Mesothelial cell of epicardium (in vitro differentiated cells): ENCODE data around the gene EEA1. TPM values are rescaled to one million over a fixed set of nuclear protein-coding genes. Genes with fewer than 3 reads are reported as not detected.

ENCODE experiments used
- DNase-seq, 2 experiments: peaks; one replicate each; pipeline ENCODE4 v3.0.0; 2021; ENCODE audit warnings: low spot score in 2 of 2; ENCODE audit not compliant: unreplicated experiment in 2 of 2
- H3K27ac Mint-ChIP-seq: 2 replicates; pipeline ENCODE4 v1.8.0; 2021; ENCODE audit warnings: mixed read lengths
- H3K27me3 Mint-ChIP-seq: 2 replicates; pipeline ENCODE4 v1.8.0; 2021; ENCODE audit warnings: low read depth, mixed read lengths
- H3K36me3 Mint-ChIP-seq: 2 replicates; pipeline ENCODE4 v1.8.0; 2021; ENCODE audit warnings: mixed read lengths
- H3K4me1 Mint-ChIP-seq: 2 replicates; pipeline ENCODE4 v1.8.0; 2021; ENCODE audit warnings: mixed read lengths
- H3K4me3 Mint-ChIP-seq: 2 replicates; pipeline ENCODE4 v1.8.0; 2021; ENCODE audit warnings: mild to moderate bottlenecking, moderate library complexity, mixed read lengths
- H3K9me3 Mint-ChIP-seq: 2 replicates; pipeline ENCODE4 v1.8.0; 2021; ENCODE audit warnings: mixed read lengths
- total RNA-seq: library from RNA; stranded (reverse); gene quantifications from 3 replicates; pipeline ENCODE4 v1.2.1, GENCODE V29; 2021
- TF ChIP-seq, protein P1 (sequence below): fragments of 200-600 bp; sonication (generic); IDR thresholded peaks from one replicate; pipeline ENCODE4 v1.5.0; 2021; ENCODE audit warnings: antibody characterized with exemption; ENCODE audit not compliant: unreplicated experiment

The EEA1 gene
- total RNA-seq, 1 donor from 2014 or later = 28.3 TPM

GRCh38 chr12:92905258-92905810 lies 23.8 kb downstream of the EEA1 start:
- H3K27ac Mint-ChIP-seq = no peak overlapping the region
- DNase-seq = no peak
- TF ChIP-seq, protein P1, sequence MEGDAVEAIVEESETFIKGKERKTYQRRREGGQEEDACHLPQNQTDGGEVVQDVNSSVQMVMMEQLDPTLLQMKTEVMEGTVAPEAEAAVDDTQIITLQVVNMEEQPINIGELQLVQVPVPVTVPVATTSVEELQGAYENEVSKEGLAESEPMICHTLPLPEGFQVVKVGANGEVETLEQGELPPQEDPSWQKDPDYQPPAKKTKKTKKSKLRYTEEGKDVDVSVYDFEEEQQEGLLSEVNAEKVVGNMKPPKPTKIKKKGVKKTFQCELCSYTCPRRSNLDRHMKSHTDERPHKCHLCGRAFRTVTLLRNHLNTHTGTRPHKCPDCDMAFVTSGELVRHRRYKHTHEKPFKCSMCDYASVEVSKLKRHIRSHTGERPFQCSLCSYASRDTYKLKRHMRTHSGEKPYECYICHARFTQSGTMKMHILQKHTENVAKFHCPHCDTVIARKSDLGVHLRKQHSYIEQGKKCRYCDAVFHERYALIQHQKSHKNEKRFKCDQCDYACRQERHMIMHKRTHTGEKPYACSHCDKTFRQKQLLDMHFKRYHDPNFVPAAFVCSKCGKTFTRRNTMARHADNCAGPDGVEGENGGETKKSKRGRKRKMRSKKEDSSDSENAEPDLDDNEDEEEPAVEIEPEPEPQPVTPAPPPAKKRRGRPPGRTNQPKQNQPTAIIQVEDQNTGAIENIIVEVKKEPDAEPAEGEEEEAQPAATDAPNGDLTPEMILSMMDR = no peak
- H3K9me3 Mint-ChIP-seq = peaks cover 9% of the 10 kb centered on the region
- H3K4me3 Mint-ChIP-seq = no peak overlapping the region
- H3K27me3 Mint-ChIP-seq = no peaks in the 10 kb centered on the region
- peaks cover 15% of the 10 kb centered on the region for H3K36me3 Mint-ChIP-seq
- no peaks in the 10 kb centered on the region for H3K4me1 Mint-ChIP-seq

DNA sequence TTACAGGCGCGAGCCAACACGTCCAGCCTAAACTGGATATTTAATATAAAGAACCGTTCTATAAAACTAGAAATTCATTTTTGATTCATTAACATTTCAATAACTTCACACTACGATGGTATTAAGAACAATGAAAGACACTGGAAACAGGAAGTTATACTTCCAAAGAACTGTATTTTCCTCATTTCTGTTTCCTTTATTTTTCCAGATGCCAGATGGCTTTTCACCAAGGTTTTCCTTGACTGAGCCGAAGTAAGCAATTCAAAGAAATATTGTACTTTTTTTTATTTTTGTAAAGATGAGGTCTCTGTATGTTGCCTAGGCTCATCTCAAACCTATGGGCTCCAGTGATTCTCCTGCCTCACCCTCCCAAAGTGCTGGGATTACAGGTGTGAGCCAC lies 28.2 kb downstream of the EEA1 start:
- TF ChIP-seq, protein P1 = no peak
- DNase-seq = no peak
- peaks cover 17% of the 10 kb centered on the region for H3K36me3 Mint-ChIP-seq
- no peaks in the 10 kb centered on the region for H3K4me1 Mint-ChIP-seq
- no peaks in the 10 kb centered on the region for H3K9me3 Mint-ChIP-seq
- no peaks in the 10 kb centered on the region for H3K27me3 Mint-ChIP-seq
- H3K4me3 Mint-ChIP-seq = no peak overlapping the region
- no peak overlapping the region for H3K27ac Mint-ChIP-seq

DNA sequence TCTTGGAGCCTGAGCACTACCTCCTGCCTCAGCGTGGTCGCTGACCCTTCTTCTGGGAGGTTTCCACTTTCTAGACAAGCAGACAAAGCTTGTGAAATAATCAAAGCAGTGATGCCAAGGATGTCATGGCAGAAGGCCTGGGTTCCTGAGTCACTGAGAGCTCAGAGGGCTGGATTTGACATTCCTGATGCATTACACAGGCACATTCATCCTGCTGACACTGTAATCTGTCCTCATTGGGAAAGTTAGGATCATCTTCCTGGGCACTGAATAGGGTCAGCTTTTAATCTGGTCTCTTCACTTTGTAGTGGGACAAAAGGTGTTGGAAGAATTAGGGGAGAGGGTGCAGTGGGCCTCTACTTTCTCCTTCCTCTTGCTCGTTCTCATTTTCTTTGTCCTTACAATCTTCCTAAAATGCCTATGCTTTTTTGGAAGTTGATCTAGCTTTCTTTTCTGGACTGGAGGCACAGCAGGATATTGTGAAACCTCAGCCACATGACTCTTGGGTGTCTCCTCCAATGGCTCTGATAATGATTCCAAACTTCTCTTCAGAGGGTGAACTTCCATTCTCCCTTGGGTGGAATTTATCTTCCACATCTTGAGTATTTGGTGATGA lies 29.6 kb downstream of the EEA1 start:
- TF ChIP-seq, protein P1 = no peak
- peaks cover 3% of the 10 kb centered on the region for H3K9me3 Mint-ChIP-seq
- H3K36me3 Mint-ChIP-seq = peaks cover 23% of the 10 kb centered on the region
- peak overlapping the region; percentile 37 for H3K27ac Mint-ChIP-seq
- H3K4me3 Mint-ChIP-seq = no peak overlapping the region
- no peak for DNase-seq
- H3K4me1 Mint-ChIP-seq = no peaks in the 10 kb centered on the region
- H3K27me3 Mint-ChIP-seq = no peaks in the 10 kb centered on the region

DNA sequence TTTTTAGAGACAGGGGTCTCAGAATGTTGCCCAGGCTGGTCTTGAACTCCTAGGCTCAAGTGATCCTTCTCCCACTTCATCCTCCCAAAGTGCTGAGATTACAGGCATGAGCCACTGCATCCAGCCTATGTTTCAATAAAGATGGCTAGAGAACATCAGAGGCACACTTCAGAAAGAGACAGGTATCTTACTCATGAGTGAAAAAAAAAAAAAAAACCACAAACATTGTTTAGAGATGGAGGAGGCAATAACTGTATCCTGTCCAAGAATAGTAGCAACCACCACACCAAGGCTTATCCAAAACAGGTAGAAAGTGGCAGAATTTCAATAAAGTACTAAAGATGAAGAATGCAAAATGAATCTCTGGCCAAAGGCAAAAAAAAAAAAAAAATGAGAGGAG lies 30.3 kb downstream of the EEA1 start:
- DNase-seq = no peak
- H3K4me3 Mint-ChIP-seq = no peak overlapping the region
- TF ChIP-seq, protein P1 = no peak
- H3K27me3 Mint-ChIP-seq = no peaks in the 10 kb centered on the region
- peaks cover 3% of the 10 kb centered on the region for H3K9me3 Mint-ChIP-seq
- peaks cover 7% of the 10 kb centered on the region for H3K4me1 Mint-ChIP-seq
- peaks cover 23% of the 10 kb centered on the region for H3K36me3 Mint-ChIP-seq
- peak overlapping the region; percentile 19 for H3K27ac Mint-ChIP-seq

DNA sequence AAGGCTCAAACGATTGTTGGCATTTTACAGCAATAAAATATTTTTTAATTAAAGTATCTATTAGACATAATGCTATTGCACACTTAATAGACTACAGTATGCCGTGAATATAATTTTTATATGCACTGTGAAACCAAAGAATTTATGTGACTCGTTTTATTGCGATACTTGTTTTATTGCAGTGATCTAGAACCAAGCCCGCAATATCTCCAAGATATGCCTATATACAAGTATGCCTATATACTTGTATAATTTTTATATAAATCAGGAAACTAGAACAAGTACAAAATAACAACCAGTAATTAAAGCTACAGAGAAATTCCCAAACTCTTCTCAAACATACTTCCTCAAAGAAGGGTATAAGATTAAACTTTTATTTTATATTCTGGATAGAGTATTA lies 31.3 kb downstream of the EEA1 start:
- Mint-ChIP-seq H3K36me3 (peaks cover 20% of the 10 kb centered on the region), H3K9me3 (peaks cover 3% of the 10 kb centered on the region), H3K27ac (no peak overlapping the region), H3K27me3 (no peaks in the 10 kb centered on the region), H3K4me1 (peaks cover 9% of the 10 kb centered on the region), H3K4me3 (no peak overlapping the region)
- no peak for DNase-seq
- TF ChIP-seq, protein P1 = no peak
